H1 (cell line): ENCODE measurements around the gene DRAXIN. TPM values are rescaled to one million over a fixed set of nuclear protein-coding genes. Genes with fewer than 3 reads are reported as not detected.

Source experiments
- CTCF ChIA-PET: fragments of 300-600 bp; sonication (Branson Sonifier 250); formaldehyde crosslinking; loops from one replicate; lab custom pipeline; 2021; ENCODE audit not compliant: partially characterized antibody; lab: Charles Lee
- POLR2A ChIA-PET: fragments of 300-600 bp; sonication (Branson Sonifier 250); formaldehyde crosslinking; loops from one replicate; lab custom pipeline; 2021; ENCODE audit warnings: inconsistent platforms; ENCODE audit not compliant: partially characterized antibody; lab: Charles Lee
- DNase-seq, 2 experiments: peaks; one replicate each; pipeline versions ENCODE4 v3.0.0 to v3.0.0-alpha.2; 2010 to 2022; ENCODE audit warnings: low spot score in 2 of 2, low read depth in 1 of 2, mixed read lengths in 1 of 2
- FAIRE-seq: peaks from 2 replicates; lab custom pipeline; 2011; peaks lifted over from hg19 to GRCh38; lab: Jason Lieb, UNC
- H2AFZ ChIP-seq: 2 replicates; pipeline ENCODE4 v1.8.1; 2012; ENCODE audit warnings: low read length, inconsistent platforms
- H2AK5ac ChIP-seq: 2 replicates; pipeline ENCODE4 v1.6.1; 2013; ENCODE audit warnings: low read depth, low read length
- H2BK120ac ChIP-seq: replicated peaks from 2 replicates; pipeline ENCODE3; 2013; ENCODE audit warnings: low read depth, low read length, inconsistent platforms
- H2BK12ac ChIP-seq: 2 replicates; pipeline ENCODE4 v1.6.1; 2013; ENCODE audit warnings: low read depth, low read length
- H2BK15ac ChIP-seq: 2 replicates; pipeline ENCODE4 v1.6.1; 2013; ENCODE audit warnings: low read length
- H2BK20ac ChIP-seq: 2 replicates; pipeline ENCODE4 v1.6.1; 2013; ENCODE audit warnings: low read length
- H2BK5ac ChIP-seq: 2 replicates; pipeline ENCODE4 v1.6.1; 2013; ENCODE audit warnings: low read depth, low read length
- H3K14ac ChIP-seq: 2 replicates; pipeline ENCODE4 v1.6.1; 2013; ENCODE audit warnings: inconsistent platforms; ENCODE audit not compliant: insufficient read length
- H3K18ac ChIP-seq: 2 replicates; pipeline ENCODE4 v1.6.1; 2013; ENCODE audit warnings: low read length; ENCODE audit errors: extremely low read depth
- H3K23ac ChIP-seq: 2 replicates; pipeline ENCODE4 v1.6.1; 2013; ENCODE audit warnings: inconsistent platforms; ENCODE audit not compliant: insufficient read length
- H3K23me2 ChIP-seq: 2 replicates; pipeline ENCODE4 v1.6.1; 2013; ENCODE audit warnings: low read depth, low read length
- H3K27ac ChIP-seq: 2 replicates; pipeline ENCODE4 v1.6.1; 2011; ENCODE audit warnings: low read depth, low read length, inconsistent platforms
- H3K27me3 ChIP-seq, 4 experiments: replicated peaks in 1 of 4; 1 replicate in 1 of 4; 2 replicates in 3 of 4; pipeline versions ENCODE4 v1.6.1 to v1.8.1; 2011 to 2013; ENCODE audit warnings: low read length in 3 of 4, mild to moderate bottlenecking in 3 of 4, inconsistent platforms in 2 of 4, mixed read lengths in 2 of 4, moderate library complexity in 1 of 4; ENCODE audit not compliant: control insufficient read depth in 3 of 4, insufficient read depth in 3 of 4; ENCODE audit errors: extremely low read depth in 1 of 4
- H3K36me3 ChIP-seq, 4 experiments: 2 replicates each; pipeline versions ENCODE4 v1.6.1 to v1.8.1; 2011 to 2013; ENCODE audit warnings: mild to moderate bottlenecking in 4 of 4, low read length in 3 of 4, moderate library complexity in 2 of 4, control low read depth in 1 of 4, inconsistent platforms in 1 of 4; ENCODE audit not compliant: insufficient read depth in 4 of 4, control insufficient read depth in 2 of 4
- H3K4ac ChIP-seq: replicated peaks from 2 replicates; pipeline ENCODE3; 2013; ENCODE audit warnings: low read length, low read depth, mixed read lengths, inconsistent platforms; ENCODE audit not compliant: insufficient read length
- H3K4me1 ChIP-seq, 4 experiments: replicated peaks in 1 of 4; 1 replicate in 1 of 4; 2 replicates in 3 of 4; pipeline versions ENCODE4 v1.6.1 to v1.8.1; 2011 to 2013; ENCODE audit warnings: low read length in 3 of 4, inconsistent platforms in 2 of 4, mixed read lengths in 1 of 4; ENCODE audit not compliant: insufficient read depth in 4 of 4, control insufficient read depth in 3 of 4
- H3K4me2 ChIP-seq, 2 experiments: 2 replicates each; pipeline versions ENCODE4 v1.6.1 to v1.8.1; 2011 to 2013; ENCODE audit warnings: low read depth in 2 of 2, low read length in 2 of 2, control low read depth in 1 of 2, inconsistent platforms in 1 of 2, mild to moderate bottlenecking in 1 of 2; ENCODE audit not compliant: insufficient read depth in 1 of 2
- H3K4me3 ChIP-seq, 4 experiments: fragments of 200-600, 300-600 bp in 1 of 4; sonication (generic), shearing (Covaris generic), sonication (Bioruptor Twin) in 1 of 4; 2 replicates each; pipeline versions ENCODE4 v1.5.1 to v1.8.1; 2011 to 2016; ENCODE audit warnings: low read length in 4 of 4, low read depth in 3 of 4, control low read depth in 2 of 4, inconsistent platforms in 2 of 4, mild to moderate bottlenecking in 2 of 4, mixed read lengths in 1 of 4, moderate library complexity in 1 of 4; ENCODE audit not compliant: insufficient read depth in 2 of 4; ENCODE audit errors: extremely low read depth in 1 of 4
- H3K56ac ChIP-seq: replicated peaks from 2 replicates; pipeline ENCODE3; 2013; ENCODE audit warnings: low read depth, mild to moderate bottlenecking, mixed read lengths, low read length, inconsistent platforms; ENCODE audit not compliant: insufficient read length
- H3K79me1 ChIP-seq: 2 replicates; pipeline ENCODE4 v1.6.1; 2013; ENCODE audit warnings: low read depth, low read length, control low read depth
- H3K79me2 ChIP-seq, 2 experiments: 2 replicates each; pipeline versions ENCODE4 v1.6.1 to v1.8.1; 2012 to 2013; ENCODE audit warnings: low read length in 2 of 2, mild to moderate bottlenecking in 2 of 2, inconsistent platforms in 1 of 2; ENCODE audit not compliant: insufficient read depth in 2 of 2, control insufficient read depth in 1 of 2
- H3K9ac ChIP-seq, 4 experiments: replicated peaks in 1 of 4; 1 replicate in 1 of 4; 2 replicates in 3 of 4; pipeline versions ENCODE4 v1.6.1 to v1.8.1; 2011 to 2013; ENCODE audit warnings: low read depth in 3 of 4, low read length in 3 of 4, control low read depth in 2 of 4, mild to moderate bottlenecking in 2 of 4, moderate library complexity in 2 of 4, inconsistent platforms in 1 of 4; ENCODE audit errors: extremely low read depth in 1 of 4
- H3K9me3 ChIP-seq, 2 experiments: 2 replicates each; pipeline versions ENCODE4 v1.6.1 to v1.8.1; 2012 to 2013; ENCODE audit warnings: mild to moderate bottlenecking in 2 of 2, moderate library complexity in 2 of 2, control low read depth in 1 of 2, inconsistent platforms in 1 of 2, low read depth in 1 of 2, low read length in 1 of 2, mixed read lengths in 1 of 2; ENCODE audit not compliant: insufficient read depth in 2 of 2
- H4K20me1 ChIP-seq, 2 experiments: replicated peaks in 1 of 2; 2 replicates each; pipeline versions ENCODE3 to v1.8.1; 2011 to 2013; ENCODE audit warnings: inconsistent platforms in 2 of 2, low read length in 2 of 2, mild to moderate bottlenecking in 1 of 2; ENCODE audit not compliant: insufficient read depth in 2 of 2, control insufficient read depth in 1 of 2
- H4K5ac ChIP-seq: 2 replicates; pipeline ENCODE4 v1.6.1; 2013; ENCODE audit warnings: low read length, low read depth, mixed read lengths, inconsistent platforms; ENCODE audit not compliant: insufficient read length
- H4K8ac ChIP-seq: 2 replicates; pipeline ENCODE4 v1.8.0; 2013; ENCODE audit warnings: mild to moderate bottlenecking, moderate library complexity, low read length, inconsistent platforms; ENCODE audit not compliant: insufficient read depth; ENCODE audit errors: extremely low read depth
- H4K91ac ChIP-seq: replicated peaks from 2 replicates; pipeline ENCODE3; 2013; ENCODE audit warnings: low read length, mixed read lengths, inconsistent platforms; ENCODE audit not compliant: insufficient read length
- ASH2L ChIP-seq: fragments of 200-600, 300-600 bp; sonication (generic); IDR thresholded peaks from one replicate; pipeline ENCODE4 v1.7.1; 2017; ENCODE audit warnings: low read length
- CBX8 ChIP-seq: fragments of 300-800, 300-1000 bp; sonication (generic); IDR thresholded peaks from 2 replicates; pipeline ENCODE4 v1.7.1; 2016; ENCODE audit warnings: low read depth, low read length, borderline replicate concordance
- GABPA ChIP-seq: IDR thresholded peaks from 2 replicates; pipeline ENCODE4 v1.6.1; 2011; ENCODE audit warnings: mild to moderate bottlenecking, low read length, moderate library complexity, borderline replicate concordance; ENCODE audit not compliant: insufficient read depth
- JUND ChIP-seq: IDR thresholded peaks from 2 replicates; pipeline ENCODE4 v1.6.1; 2011; ENCODE audit warnings: mild to moderate bottlenecking, improper control_type of control experiment, low read length
- NRF1 ChIP-seq: IDR thresholded peaks from 2 replicates; pipeline ENCODE4 v1.6.1; 2011; ENCODE audit warnings: mild to moderate bottlenecking, low read depth, low read length, improper control_type of control experiment
- RXRA ChIP-seq: IDR thresholded peaks from 2 replicates; pipeline ENCODE4 v1.6.1; 2011; ENCODE audit warnings: low read depth, mild to moderate bottlenecking, low read length, moderate library complexity; ENCODE audit not compliant: insufficient read depth
- SAP30 ChIP-seq: fragments of 300-600 bp; sonication (generic); IDR thresholded peaks from 2 replicates; pipeline ENCODE4 v1.7.1; 2012; ENCODE audit warnings: low read length, moderate library complexity, mild to moderate bottlenecking, inconsistent platforms; ENCODE audit not compliant: insufficient read depth, insufficient replicate concordance
- SIN3A ChIP-seq, 2 experiments: IDR thresholded peaks in 1 of 2; conservative IDR thresholded peaks in 1 of 2; 2 replicates each; pipeline ENCODE4 v1.6.1; 2011 to 2012; ENCODE audit warnings: low read length in 2 of 2, improper control_type of control experiment in 1 of 2, low read depth in 1 of 2, mild to moderate bottlenecking in 1 of 2
- SP4 ChIP-seq: IDR thresholded peaks from 2 replicates; pipeline ENCODE4 v1.6.1; 2012; ENCODE audit warnings: low read length, inconsistent platforms
- USF2 ChIP-seq: IDR thresholded peaks from 2 replicates; pipeline ENCODE4 v1.6.1; 2011; ENCODE audit warnings: low read length, improper control_type of control experiment
- WGBS, 2 experiments: shearing (Covaris generic) in 1 of 2; methylation state at CpG; one replicate each; pipeline versions ENCODE4 v1.1.6 to v1.1.7; 2013 to 2015; ENCODE audit warnings: low lambda C conversion rate in 2 of 2, mixed read lengths in 2 of 2, inconsistent platforms in 1 of 2, low coverage in 1 of 2, missing lambda C conversion rate in 1 of 2; ENCODE audit not compliant: insufficient replicate concordance in 2 of 2, insufficient coverage in 1 of 2, insufficient read length in 1 of 2; ENCODE audit errors: extremely low coverage in 1 of 2, missing lambda C conversion rate in 1 of 2; 5-methylcytosine and 5-hydroxymethylcytosine counted together
- polyA plus RNA-seq, 7 experiments: library from polyadenylated mRNA; depleted of rRNA in 3 of 7; stranded (reverse) in 5 of 7; unstranded in 2 of 7; fragments of >200 nt in 5 of 7; fragments of 200-250 nt in 2 of 7; gene quantifications; 1 replicate in 5 of 7; 2 replicates in 1 of 7; 4 replicates in 1 of 7; pipeline versions ENCODE4 v1.2.1 to v1.2.3, GENCODE V29; 2011 to 2013; ENCODE audit warnings: missing spikeins in 2 of 7, mixed read lengths in 2 of 7
- total RNA-seq: library from RNA; stranded (reverse); fragmentation: NEBNext Ultra II Directional; extraction: Animal tissue kit (Norgen Biotek cat#: 25700); gene quantifications from 2 replicates; pipeline ENCODE4 v1.2.1, GENCODE V29; 2021

The DRAXIN gene
- total and polyA plus RNA-seq, 2 of the 8 experiments (the other 6 are each of a cell fraction or from before 2014, with no cell fraction given), result 4.6 to 17.6 TPM

DNA sequence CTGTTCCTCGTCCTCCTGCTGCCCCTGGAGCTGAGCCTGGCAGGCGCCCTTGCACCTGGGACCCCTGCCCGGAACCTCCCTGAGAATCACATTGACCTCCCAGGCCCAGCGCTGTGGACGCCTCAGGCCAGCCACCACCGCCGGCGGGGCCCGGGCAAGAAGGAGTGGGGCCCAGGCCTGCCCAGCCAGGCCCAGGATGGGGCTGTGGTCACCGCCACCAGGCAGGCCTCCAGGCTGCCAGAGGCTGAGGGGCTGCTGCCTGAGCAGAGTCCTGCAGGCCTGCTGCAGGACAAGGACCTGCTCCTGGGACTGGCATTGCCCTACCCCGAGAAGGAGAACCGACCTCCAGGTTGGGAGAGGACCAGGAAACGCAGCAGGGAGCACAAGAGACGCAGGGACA, 14.8 kb downstream of the DRAXIN start:
- no peak overlapping the region for H3K27ac ChIP-seq
- 0 out of 2 replicates have a peak overlapping the region, but pooled peaks have one; percentile 83 for H4K8ac ChIP-seq
- no peak overlapping the region for H4K5ac ChIP-seq
- no peak overlapping the region for H3K9ac ChIP-seq
- H3K4ac ChIP-seq, result peak overlapping the region; percentile 88
- H2BK20ac ChIP-seq, result peak overlapping the region; percentile 90; the same call in 1 of the 2 replicates
- ChIA-PET POLR2A (interaction anchor here (1.9 to 14.6 kb wide), 3 partner anchors 17 to 37 kb away, joined by 6 to 329 read pairs (median 10); partner anchors contain the start of genes DRAXIN and MAD2L2), CTCF (interaction anchor here (1.2 to 11.1 kb wide), 8 partner anchors 10 to 63 kb away, joined by 3 to 266 read pairs (median 38); partner anchors contain the start of genes DRAXIN, FBXO6 and MAD2L2)
- peaks cover 6% of the 10 kb centered on the region for H3K23me2 ChIP-seq
- no peaks in the 10 kb centered on the region; a peak in 1 of 7 replicates for H3K27me3 ChIP-seq
- peak overlapping the region; percentile 14; the same call in 1 of the 2 replicates for H3K18ac ChIP-seq
- 96% methylated on average over 8 of the region's 14 CpGs; no CpG with 5 or more reads in 1 of the 2 experiments for WGBS, 2 experiments
- no peak overlapping the region for H3K14ac ChIP-seq
- H3K79me1 ChIP-seq, result peaks cover 9% of the 10 kb centered on the region
- H3K79me2 ChIP-seq, result peaks cover 6 to 8% of the 10 kb centered on the region in 2 experiments; a peak in 2 of 4 replicates
- H3K36me3 ChIP-seq, result peaks cover 0 to 6% (median 0%) of the 10 kb centered on the region in 4 experiments; a peak in 2 of 8 replicates
- no peak for DNase-seq
- H2BK15ac ChIP-seq, result peak overlapping the region; percentile 88; the same call in 1 of the 2 replicates
- H3K4me3 ChIP-seq, result no peak overlapping the region
- TF ChIP-seq NRF1 (no peak), GABPA (no peak), RXRA (no peak), SP4 (no peak), SAP30 (no peak), ASH2L (no peak), JUND (no peak), CBX8 (no peak), SIN3A (conservative IDR thresholded peaks at IDR 0.05 in 1 of 2, IDR thresholded peaks at IDR 0.05 in 1 of 2; ENCODE audit: low read depth in 1 of 2, low read length in 2 of 2) (no peak), USF2 (no peak)
- peak overlapping the region; percentile 87; the same call in 1 of the 2 replicates for H2BK12ac ChIP-seq
- peak overlapping the region; percentile 81 for H4K91ac ChIP-seq
- no peak for FAIRE-seq
- no peak overlapping the region for H2AK5ac ChIP-seq
- no peak overlapping the region for H2AFZ ChIP-seq
- peak overlapping the region; percentile 66; the same call in 1 of the 2 replicates for H2BK5ac ChIP-seq
- H3K4me1 ChIP-seq, result peaks cover 7 to 42% (median 27%) of the 10 kb centered on the region in 4 experiments
- H3K23ac ChIP-seq, result no peak overlapping the region
- no peaks in the 10 kb centered on the region for H3K9me3 ChIP-seq
- H3K4me2 ChIP-seq, result no peak overlapping the region
- H3K56ac ChIP-seq, result no peak overlapping the region
- no peak overlapping the region for H2BK120ac ChIP-seq
- H4K20me1 ChIP-seq, result peaks cover 0 to 7% of the 10 kb centered on the region in 2 experiments
